Neural progenitor cell (in vitro differentiated cells): ENCODE results near the gene ATG10.

ENCODE experiments used
- CTCF ChIP-seq: fragments of 200-600 bp; sonication (generic); IDR thresholded peaks from 2 replicates; pipeline ENCODE4 v1.5.1; 2017; ENCODE audit warnings: antibody characterized with exemption, mild to moderate bottlenecking
- EZH2phosphoT487 ChIP-seq: fragments of 200-600 bp; sonication (generic); IDR thresholded peaks from 2 replicates; pipeline ENCODE4 v1.6.1; 2017; ENCODE audit warnings: antibody characterized with exemption

- TF ChIP-seq CTCF (no peak), EZH2phosphoT487 (no peak)
Observed at GRCh38 chr5:81986126-81986525, 14.3 kb downstream of the ATG10 start.
